Peyer's patch (tissue), 4 donors: ENCODE measurements around the gene AKAP11. TPM values are rescaled to one million over a fixed set of nuclear protein-coding genes. Genes with fewer than 3 reads are reported as not detected.

Source experiments
- DNase-seq, 3 donors: peaks; one replicate each; pipeline ENCODE4 v3.0.0-alpha.2; 2017 to 2019
- H3K27ac ChIP-seq, 4 donors: fragments of 200-600 bp; sonication (generic); one replicate each; pipeline ENCODE4 v1.5.1; 2016 to 2019
- H3K27me3 ChIP-seq, 2 donors: fragments of 200-600 bp; sonication (generic); one replicate each; pipeline ENCODE4 v1.5.1; 2019
- H3K36me3 ChIP-seq, 3 donors: fragments of 200-600 bp; sonication (generic); one replicate each; pipeline ENCODE4 v1.5.1; 2016 to 2019
- H3K4me1 ChIP-seq, 4 donors: fragments of 200-600 bp; sonication (generic); one replicate each; pipeline ENCODE4 v1.5.1; 2016 to 2019
- H3K4me3 ChIP-seq, 4 donors: fragments of 200-600 bp; sonication (generic); 1 replicate in 3 of 4; 2 replicates in 1 of 4; pipeline ENCODE4 v1.5.1; 2016 to 2019; ENCODE audit warnings: mild to moderate bottlenecking in 1 of 4
- H3K9me3 ChIP-seq, 4 donors: fragments of 200-600 bp; sonication (generic); one replicate each; pipeline ENCODE4 v1.5.1; 2016 to 2019; ENCODE audit warnings: mild to moderate bottlenecking in 1 of 4
- POLR2A ChIP-seq, 2 donors: fragments of 450-650 bp; IDR thresholded peaks; one replicate each; pipeline ENCODE4 v1.5.1; 2017; ENCODE audit warnings: antibody characterized with exemption in 2 of 2, mild to moderate bottlenecking in 2 of 2, moderate library complexity in 2 of 2
- total RNA-seq, 4 donors: library from RNA; depleted of rRNA; stranded (reverse); fragments of >200 nt; gene quantifications; one replicate each; pipeline ENCODE4 v1.1.0, GENCODE V29; 2016
- TF ChIP-seq, protein P1 (sequence below), 6 experiments: fragments of 450-650 bp in 4 of 6; fragments of 200-600 bp in 2 of 6; sonication (generic) in 1 of 6; IDR thresholded peaks; one replicate each; pipeline ENCODE4 v1.5.1; 2017 to 2019; ENCODE audit warnings: antibody characterized with exemption in 6 of 6, mild to moderate bottlenecking in 3 of 6, moderate library complexity in 1 of 6

The AKAP11 gene
- total RNA-seq, 4 donors from 2014 or later, result 16.5 to 38.8 (median 22.2) TPM

DNA sequence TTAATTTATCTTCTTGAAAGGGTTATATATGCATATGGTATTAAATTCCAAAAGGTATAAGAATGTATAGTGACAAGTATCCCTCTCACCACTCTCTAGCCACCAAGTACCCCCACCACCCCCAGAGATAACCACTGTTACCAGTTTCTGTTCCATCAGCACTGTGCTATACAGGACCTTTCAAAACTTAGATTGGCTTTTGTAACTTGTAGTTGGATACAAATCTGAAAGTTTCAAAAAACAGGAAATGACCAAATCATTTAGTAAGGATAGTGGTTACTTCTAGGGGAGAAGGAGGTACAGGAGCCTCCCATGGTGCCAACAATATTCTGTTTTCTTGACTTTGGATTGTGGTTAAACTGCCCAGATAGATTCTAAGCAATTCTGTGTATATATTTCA is 56.7 kb downstream of the AKAP11 start:
- H3K27me3 ChIP-seq, result no peaks in the 10 kb centered on the region
- H3K9me3 ChIP-seq, result no peaks in the 10 kb centered on the region
- TF ChIP-seq, protein P1, sequence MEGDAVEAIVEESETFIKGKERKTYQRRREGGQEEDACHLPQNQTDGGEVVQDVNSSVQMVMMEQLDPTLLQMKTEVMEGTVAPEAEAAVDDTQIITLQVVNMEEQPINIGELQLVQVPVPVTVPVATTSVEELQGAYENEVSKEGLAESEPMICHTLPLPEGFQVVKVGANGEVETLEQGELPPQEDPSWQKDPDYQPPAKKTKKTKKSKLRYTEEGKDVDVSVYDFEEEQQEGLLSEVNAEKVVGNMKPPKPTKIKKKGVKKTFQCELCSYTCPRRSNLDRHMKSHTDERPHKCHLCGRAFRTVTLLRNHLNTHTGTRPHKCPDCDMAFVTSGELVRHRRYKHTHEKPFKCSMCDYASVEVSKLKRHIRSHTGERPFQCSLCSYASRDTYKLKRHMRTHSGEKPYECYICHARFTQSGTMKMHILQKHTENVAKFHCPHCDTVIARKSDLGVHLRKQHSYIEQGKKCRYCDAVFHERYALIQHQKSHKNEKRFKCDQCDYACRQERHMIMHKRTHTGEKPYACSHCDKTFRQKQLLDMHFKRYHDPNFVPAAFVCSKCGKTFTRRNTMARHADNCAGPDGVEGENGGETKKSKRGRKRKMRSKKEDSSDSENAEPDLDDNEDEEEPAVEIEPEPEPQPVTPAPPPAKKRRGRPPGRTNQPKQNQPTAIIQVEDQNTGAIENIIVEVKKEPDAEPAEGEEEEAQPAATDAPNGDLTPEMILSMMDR (IDR thresholded peaks at IDR 0.05), result no peak
- no peak for TF ChIP-seq POLR2A (IDR thresholded peaks at IDR 0.05)
- peaks cover 0 to 9% (median 0%) of the 10 kb centered on the region in 4 donors for H3K4me1 ChIP-seq
- DNase-seq, result no peak
- no peak overlapping the region for H3K4me3 ChIP-seq
- no peak overlapping the region for H3K27ac ChIP-seq
- H3K36me3 ChIP-seq, result no peaks in the 10 kb centered on the region

- Histone ChIP-seq H3K36me3 (no peaks in the 10 kb centered on the region), H3K4me3 (no peak overlapping the region), H3K4me1 (peaks cover 0 to 9% (median 0%) of the 10 kb centered on the region in 4 donors), H3K9me3 (no peaks in the 10 kb centered on the region), H3K27me3 (no peaks in the 10 kb centered on the region), H3K27ac (no peak overlapping the region)
- DNase-seq, result no peak
- no peak for TF ChIP-seq POLR2A (IDR thresholded peaks at IDR 0.05)
- TF ChIP-seq, protein P1 (IDR thresholded peaks at IDR 0.05), result no peak
Observed at GRCh38 chr13:42329239-42329638, 57.3 kb downstream of the AKAP11 start.

- TF ChIP-seq POLR2A (IDR thresholded peaks at IDR 0.05), result no peak
- Histone ChIP-seq H3K4me1 (peaks cover 0 to 9% (median 0%) of the 10 kb centered on the region in 4 donors), H3K27ac (no peak overlapping the region), H3K4me3 (no peak overlapping the region), H3K27me3 (no peaks in the 10 kb centered on the region), H3K36me3 (no peaks in the 10 kb centered on the region), H3K9me3 (no peaks in the 10 kb centered on the region)
- DNase-seq, result no peak
Observed at GRCh38 chr13:42331009-42331408, 59.1 kb downstream of the AKAP11 start.

- TF ChIP-seq POLR2A (IDR thresholded peaks at IDR 0.05), result no peak
- TF ChIP-seq, protein P1 (IDR thresholded peaks at IDR 0.05), result peak in 5 of 6 experiments; percentile 28 to 60 (median 46)
- Histone ChIP-seq H3K27me3 (no peaks in the 10 kb centered on the region), H3K4me3 (no peak overlapping the region), H3K36me3 (no peaks in the 10 kb centered on the region), H3K4me1 (peaks cover 0 to 8% (median 0%) of the 10 kb centered on the region in 4 donors), H3K27ac (no peak overlapping the region), H3K9me3 (no peaks in the 10 kb centered on the region)
- no peak for DNase-seq
Observed at GRCh38 chr13:42333613-42334328, 61.8 kb downstream of the AKAP11 start.

DNA sequence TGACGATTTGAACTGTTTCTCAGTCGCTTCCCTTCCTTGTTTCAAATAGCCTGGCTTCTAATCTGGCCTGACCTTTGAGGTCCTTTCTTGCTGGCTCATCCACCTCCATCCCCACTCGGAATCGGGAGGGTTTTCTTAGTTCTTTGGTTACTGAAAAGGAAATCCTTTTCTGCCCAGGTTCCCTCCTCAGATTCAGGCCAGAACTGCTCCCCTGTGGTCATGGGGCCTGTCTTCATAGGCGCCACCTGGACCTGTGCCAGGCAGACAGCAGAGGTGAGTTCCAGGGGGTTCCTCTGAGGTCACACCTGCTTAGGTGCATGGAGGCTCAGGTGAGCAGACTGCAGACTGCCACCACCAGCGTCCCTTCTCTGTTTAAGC is 62.4 kb downstream of the AKAP11 start:
- Histone ChIP-seq H3K9me3 (no peaks in the 10 kb centered on the region), H3K27me3 (no peaks in the 10 kb centered on the region), H3K27ac (no peak overlapping the region), H3K4me3 (no peak overlapping the region), H3K4me1 (peaks cover 0 to 2% (median 0%) of the 10 kb centered on the region in 4 donors), H3K36me3 (no peaks in the 10 kb centered on the region)
- TF ChIP-seq, protein P1 (IDR thresholded peaks at IDR 0.05), result no peak
- TF ChIP-seq POLR2A (IDR thresholded peaks at IDR 0.05), result no peak
- DNase-seq, result no peak

DNA sequence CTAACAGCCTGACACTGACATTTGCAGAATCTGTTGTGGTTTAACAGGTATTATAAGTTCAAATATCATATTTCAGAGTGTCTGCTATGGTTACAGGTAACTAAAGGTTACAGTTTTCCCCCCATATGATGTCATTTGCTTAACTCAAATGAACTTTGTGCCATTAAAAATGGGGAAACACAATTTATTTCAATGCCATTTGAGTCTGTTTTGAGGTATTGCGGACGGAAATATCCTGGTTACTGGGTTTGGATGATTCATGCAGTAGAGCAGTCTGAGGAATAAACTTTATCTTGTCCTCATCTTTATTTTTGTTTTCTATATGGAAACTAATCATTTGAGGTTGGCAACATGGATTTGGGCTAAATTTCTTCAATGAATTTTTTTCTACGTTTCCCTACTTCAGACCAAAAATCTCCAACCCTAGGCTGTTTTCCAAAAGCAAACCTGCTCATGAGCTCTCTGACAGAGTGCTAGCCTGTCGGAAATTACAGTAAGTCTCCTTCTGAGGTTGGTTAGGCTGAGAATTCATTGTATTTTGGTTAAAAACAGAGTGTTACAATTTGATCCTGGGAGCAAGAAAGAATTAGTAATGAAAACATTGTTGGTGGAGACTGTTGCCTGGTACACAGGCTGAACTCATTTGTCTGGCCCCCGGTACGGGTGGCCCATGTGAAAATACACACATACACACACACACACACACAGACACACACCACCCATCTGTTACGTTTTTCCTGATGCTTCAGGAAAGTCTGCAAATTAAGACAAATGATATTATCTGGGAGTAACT is 66.1 kb downstream of the AKAP11 start:
- Histone ChIP-seq H3K36me3 (no peaks in the 10 kb centered on the region), H3K9me3 (no peaks in the 10 kb centered on the region), H3K27me3 (no peaks in the 10 kb centered on the region), H3K4me3 (no peak overlapping the region), H3K27ac (no peak overlapping the region), H3K4me1 (no peaks in the 10 kb centered on the region)
- TF ChIP-seq POLR2A (IDR thresholded peaks at IDR 0.05), result no peak
- TF ChIP-seq, protein P1 (IDR thresholded peaks at IDR 0.05), result no peak
- DNase-seq, result no peak
